Erythroblast (primary cell): ENCODE measurements around the gene CYB561D1.

Experiments
- GATA1 ChIP-seq: IDR thresholded peaks from 2 replicates; pipeline ENCODE4 v1.6.1; 2011; ENCODE audit warnings: low read depth, mild to moderate bottlenecking, control low read depth, low read length, moderate library complexity
- POLR2A ChIP-seq: IDR thresholded peaks from 2 replicates; pipeline ENCODE4 v1.6.1; 2011; ENCODE audit warnings: mild to moderate bottlenecking, low read length

- TF ChIP-seq POLR2A (no peak), GATA1 (no peak)
Observed at GRCh38 chr1:109530457-109531087, 36.7 kb downstream of the CYB561D1 start.
